OCI-LY3 (cell line): ENCODE measurements around the gene KCNH3.

Experiments
- CTCF ChIP-seq: fragments of 200-600, 300-600 bp; sonication (generic); IDR thresholded peaks from 2 replicates; pipeline ENCODE4 v1.5.1; 2014; ENCODE audit warnings: antibody characterized with exemption, low read length, low read depth
- EZH2phosphoT487 ChIP-seq: fragments of 200-600 bp; shearing (Covaris generic); IDR thresholded peaks from 2 replicates; pipeline ENCODE4 v1.6.1; 2018; ENCODE audit warnings: antibody characterized with exemption, mixed run types, low read depth

GRCh38 chr12:49536526-49537071 is 2.2 kb upstream of the KCNH3 start:
- no peak for TF ChIP-seq CTCF
- TF ChIP-seq EZH2phosphoT487: no peak
